HG02840 (cell line): Measurements from ENCODE around the gene KLF6.
"Not testable (repeated sequence)": the region's sequence is repeated elsewhere in the genome, so short reads cannot be mapped to it uniquely, and the experiment has no call there.

ENCODE experiments used
- ATAC-seq: cut with Tn5 transposase; IDR thresholded peaks from one replicate; pipeline ENCODE4 v1.9.1; 2021; ENCODE audit warnings: mild to moderate bottlenecking, moderate library complexity, moderate number of reproducible peaks; ENCODE audit not compliant: unreplicated experiment, low FRiP score

The KLF6 gene

DNA sequence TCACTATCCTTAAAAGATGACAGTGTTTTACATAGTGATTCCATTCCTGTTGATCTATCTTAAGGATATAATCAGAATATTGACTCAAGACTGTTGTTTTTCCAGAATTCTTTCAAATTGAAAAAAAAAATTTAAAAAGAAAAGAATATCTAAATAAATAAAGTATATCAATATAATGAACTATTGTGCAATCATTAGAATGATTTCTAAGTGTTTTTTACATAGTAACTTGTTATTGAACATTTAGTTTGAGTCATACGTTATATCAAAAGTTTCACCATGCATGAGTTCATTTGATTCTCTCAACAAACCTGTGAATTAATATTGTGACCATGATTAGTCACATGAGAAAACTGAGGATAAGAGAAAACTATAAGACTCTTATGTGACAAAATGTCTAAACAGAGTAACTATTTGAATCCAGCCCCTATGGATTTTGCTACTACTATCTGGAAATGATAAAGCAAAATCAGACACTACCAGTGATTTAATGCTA is 46.1 kb downstream of the KLF6 start:
- no peak for ATAC-seq

DNA sequence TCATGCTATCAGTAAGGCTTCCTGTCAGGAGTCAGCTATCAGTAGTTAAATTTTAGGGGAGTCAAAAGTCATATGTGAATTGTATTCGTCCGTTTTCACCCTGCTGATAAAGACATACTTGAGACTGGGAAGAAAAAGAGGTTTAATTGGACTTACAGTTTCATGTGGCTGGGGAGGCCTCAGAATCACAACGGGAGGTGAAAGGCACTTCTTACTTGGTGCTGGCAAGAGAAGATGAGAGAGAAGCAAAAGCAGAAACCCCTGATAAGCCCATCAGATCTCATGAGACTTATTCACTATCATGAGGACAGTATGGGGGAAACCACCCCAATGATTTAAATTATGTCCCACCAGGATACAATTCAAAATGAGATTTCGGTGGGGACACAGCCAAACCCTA is 47.1 kb downstream of the KLF6 start:
- ATAC-seq: no peak

DNA sequence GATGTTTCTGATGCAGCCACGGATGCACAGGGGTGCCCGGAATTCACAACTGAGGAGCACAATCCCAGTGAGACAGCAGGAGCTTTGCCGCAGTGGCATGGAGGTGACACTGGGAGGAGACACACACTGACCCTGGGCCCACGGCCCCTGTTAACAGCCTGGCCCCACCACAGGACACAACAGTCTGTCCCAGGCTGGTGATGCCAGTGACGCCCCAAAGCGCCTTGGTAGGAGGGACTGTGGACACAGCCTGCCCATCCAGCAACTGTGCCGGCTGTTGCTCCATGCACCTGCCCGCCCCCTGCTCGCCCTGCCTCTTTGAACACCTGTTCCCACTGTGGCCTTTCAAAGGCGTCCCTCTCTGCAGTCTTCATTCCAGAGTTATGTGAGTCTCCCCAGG is 49.8 kb downstream of the KLF6 start:
- ATAC-seq: no peak

DNA sequence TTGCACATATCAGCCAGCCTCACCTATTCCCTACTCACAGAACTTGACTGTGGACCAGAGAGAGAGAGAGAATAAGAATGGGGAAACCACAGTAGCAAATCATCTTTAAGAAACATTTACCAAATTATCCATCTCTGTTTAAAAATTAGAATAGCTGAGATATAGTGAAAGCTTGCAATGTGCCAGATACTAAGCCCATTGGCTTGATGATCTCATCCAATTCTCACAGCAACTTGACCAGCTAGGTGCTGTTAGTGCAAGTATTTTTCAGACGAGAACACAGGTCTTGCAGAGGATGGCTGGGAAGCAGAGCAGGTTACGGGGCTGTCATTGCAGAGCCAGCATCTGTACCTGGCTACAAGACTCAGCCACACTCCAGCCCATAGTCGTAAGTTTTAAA is 50.9 kb downstream of the KLF6 start:
- ATAC-seq: no peak

DNA sequence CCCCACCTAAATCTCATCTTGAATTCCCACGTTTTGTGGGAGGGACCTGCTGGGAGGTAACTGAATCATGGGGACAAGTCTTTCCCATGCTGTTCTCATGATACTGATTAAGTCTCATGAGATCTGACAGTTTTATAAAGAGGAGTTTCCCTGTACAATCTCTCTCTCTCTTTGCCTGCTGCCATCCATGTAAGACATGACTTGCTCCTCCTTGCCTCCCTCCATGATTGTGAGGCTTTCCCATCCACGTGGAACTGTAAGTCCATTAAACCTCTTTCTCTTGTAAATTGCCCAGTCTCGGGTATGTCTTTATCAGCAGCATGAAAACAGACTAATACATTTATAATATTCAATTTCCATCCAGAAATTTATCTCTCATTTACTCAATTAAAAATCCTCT is 52.8 kb downstream of the KLF6 start:
- not testable (repeated sequence) for ATAC-seq

DNA sequence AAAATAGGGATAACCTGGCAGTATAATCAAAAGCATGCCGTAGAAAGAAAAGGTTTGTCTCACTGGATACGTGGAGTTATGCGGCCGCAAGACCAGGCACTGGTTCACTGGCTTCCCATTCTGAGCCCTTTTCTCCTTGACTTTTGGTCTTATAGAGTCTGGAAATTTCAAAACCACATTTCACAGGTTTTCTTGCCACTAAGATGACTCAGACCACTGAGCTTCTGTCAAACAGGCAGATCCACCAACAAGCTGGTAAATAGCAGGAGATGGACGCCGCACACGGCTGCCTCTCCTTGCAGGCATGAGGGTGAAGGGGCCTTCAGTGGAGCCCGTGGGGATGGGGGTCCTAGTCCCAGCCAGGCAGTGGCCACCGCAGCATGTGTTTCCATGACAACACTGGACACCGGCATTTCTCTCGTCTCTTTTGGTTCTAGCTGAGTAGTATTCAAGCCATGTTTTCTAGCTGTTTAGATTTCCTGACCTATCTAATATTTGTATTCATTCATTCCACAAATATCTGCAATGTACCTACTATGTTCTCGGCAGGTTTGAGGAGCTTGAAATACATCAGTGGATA is 55.5 kb downstream of the KLF6 start:
- ATAC-seq: no peak

DNA sequence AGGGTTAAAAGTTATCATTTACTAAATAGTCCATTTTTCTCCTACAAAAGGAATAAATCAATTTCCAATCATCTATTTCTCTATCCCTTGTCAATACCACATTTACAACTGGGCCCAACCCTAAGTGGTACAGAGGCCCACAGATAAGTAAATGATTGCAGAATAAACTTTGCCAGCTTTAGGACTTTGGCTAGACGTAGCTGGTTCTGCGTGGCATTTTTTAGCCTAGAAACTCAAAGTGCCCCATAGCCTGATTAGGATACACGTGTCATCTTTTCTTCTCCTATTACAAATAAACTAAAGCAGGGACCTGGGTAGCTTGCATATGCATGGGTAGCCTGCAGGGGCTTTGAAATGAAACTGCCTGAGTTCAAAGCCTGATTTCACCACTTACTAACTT is 56.4 kb downstream of the KLF6 start:
- ATAC-seq: no peak

DNA sequence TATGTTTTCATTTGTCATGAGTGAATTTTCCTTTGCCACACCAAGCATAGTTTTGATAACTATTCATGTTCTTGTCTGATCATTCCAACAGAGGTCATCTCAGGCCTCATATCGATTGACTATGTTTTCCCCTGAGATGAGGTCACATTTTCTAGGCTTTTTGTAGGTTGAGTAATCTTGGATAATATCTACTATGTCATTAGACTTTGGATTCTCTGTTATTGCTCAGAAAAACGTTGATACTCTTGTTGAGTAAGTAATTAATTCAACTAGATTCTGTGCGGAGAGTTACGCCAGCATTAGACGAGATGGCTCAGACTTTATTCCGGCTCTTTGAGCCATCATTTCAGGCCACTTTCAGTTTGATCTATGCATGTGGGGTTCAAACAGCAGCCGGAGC is 57.7 kb downstream of the KLF6 start:
- ATAC-seq: no peak
